GM18498 (cell line): ENCODE measurements around the gene METTL3.
A peak's percentile ranks its signal among the peaks of the same experiment; 100 is the strongest.

Experiments used
- ATAC-seq: cut with Tn5 transposase; IDR thresholded peaks from one replicate; pipeline ENCODE4 v1.9.1; 2021; ENCODE audit warnings: mild to moderate bottlenecking, moderate library complexity; ENCODE audit not compliant: unreplicated experiment

Gene METTL3

DNA sequence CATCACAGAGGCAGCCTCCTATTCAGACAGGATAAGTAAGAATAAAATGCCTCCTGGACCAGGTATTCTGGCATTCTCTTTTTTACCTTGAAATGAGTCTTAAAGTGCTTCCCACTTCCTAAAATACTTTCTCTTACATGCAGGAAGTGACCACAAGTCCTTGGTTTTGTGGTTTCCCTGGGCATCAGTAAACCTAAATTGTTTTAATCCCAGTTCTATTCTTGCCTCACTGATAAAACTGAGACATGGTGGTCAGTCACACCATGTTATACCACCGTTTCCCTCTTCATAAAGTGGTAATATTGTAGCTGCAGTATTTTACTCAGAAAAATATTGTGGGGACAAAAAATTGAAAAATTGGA lies 16.2 kb upstream of the METTL3 start:
- ATAC-seq: no peak

DNA sequence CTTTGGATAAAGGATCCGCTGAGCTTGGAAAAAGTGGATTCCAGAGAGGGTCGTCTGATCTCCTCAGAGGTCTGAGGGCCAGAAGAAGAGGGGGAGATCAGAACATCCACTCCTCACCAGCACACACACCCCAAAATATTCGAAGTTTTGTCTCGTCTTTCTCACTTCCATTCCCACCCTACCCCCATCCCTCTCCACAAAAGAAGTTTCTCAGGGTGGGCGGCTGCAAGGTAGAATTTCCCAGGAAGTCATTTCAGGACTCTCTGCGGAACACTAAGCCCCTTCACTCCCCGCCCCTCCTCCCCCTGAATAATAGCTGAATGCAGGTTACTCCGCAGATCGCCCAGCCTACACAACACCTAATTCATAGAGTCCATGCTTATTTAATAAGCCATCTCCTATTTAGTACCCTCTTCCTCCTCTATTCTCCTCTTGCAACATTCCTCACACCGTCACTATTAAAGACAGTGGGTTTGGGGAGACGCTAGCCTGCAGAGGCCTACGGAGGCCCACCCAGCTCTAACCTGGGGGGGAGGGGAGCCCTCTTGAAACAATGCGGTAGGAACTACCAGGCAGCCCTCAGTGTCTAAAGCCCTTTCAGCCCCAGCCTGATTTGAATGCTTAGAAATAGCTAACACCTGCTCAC lies 15.7 kb upstream of the METTL3 start:
- ATAC-seq: no peak

DNA sequence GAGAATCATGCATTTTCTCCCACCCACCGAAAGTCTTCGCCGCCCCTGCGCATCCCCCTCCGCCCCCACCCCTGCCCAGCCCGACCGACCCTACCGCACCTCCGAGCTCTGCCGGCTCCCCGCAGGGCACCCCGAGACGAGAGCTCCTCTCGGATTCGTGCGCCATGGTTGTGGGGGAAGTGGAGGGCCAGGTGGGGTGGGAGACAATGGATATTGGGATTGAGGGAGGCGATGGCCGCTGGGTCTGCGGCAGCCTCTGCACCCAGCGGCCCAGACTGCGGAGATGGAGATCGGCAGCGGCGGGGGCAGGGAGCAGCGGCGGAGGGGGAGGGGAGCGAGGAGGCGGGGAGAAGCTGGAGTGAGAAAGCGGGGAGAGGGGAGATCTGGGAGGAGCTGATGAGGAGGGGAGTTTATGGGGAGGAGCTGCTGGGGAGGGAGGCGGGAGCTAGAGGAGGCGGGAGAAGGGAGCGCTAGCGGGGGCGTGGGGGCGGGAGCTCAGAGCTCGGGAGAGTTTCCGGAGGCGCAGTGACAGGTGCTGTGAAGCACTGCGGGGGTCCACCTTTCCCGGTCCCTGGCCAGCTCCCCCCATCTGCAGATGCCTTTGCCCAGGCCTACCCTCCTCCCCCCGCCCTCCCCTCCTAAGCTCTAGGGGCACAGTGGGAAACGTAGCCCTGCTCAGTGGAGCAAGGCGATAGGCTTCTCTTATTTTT lies 15.0 kb upstream of the METTL3 start, which contains the start of gene SALL2:
Gene SALL2 (minus strand): TSS at position 385 of the 710 bp plus-strand sequence. CDS start 219 bp downstream, at position 166.
- ATAC-seq: peak; percentile 59

DNA sequence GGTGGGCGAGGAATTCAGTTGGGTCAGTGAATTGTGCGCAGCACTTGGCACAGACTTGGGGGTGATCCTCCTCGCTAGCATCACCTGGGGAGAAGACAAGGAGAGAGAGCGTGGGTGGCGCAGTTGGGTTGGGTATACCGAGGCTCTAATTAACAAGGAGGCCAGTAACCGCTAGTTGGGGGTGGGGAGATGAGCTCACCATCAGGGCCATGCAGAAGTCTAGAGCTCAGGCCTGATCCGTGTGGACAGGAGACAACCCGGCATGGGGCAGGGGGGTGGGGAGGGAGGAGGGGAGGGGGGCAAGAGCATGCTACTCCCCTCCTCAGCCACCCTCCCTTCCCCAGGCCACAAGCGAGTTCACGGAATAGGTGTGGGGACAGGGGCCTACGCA lies 14.4 kb upstream of the METTL3 start:
- no peak for ATAC-seq

DNA sequence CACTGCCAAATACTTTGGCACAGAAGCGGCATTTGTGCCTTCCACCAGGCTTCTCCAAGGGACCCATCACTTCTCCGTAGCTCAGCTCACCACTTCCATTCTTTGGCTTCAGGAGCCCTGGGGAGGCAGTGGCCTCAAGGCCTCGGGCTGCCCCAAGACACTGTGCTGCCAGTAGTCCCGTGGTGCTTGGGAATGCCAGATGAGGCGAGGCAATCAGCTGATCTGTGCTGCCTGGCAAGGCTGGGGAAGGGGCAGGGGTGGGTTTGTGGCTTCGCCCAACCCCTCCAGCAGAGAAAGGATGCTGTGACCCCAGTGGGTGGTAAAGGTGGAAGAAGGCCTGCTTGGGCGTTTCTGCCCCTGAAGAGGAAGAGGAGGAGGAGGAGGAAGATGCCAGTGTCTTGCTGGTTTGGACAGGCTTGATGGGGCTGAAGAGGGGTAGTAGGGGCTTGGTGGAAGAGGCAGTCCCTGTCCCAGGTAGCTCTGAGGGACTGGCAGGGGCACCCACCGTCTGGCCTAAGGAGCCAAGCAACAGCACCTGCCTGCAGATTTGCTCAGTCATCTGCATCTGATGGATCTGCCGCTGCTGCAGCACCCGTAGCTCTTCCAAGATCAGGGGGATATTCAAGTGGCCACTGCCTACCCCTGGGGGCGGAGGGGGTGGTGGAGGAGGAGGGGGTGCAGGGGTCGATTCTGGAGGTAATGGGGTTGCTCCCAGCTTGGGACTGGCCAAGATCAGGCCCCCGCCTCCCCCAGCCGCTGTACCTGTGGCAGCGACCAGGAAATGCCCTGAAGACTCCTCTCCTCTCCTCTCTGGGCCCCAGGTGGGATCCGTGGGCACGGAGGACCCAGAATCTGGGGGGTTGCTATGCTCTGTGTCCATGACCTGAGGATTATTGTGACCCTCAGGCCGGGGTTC lies 13.7 kb upstream of the METTL3 start:
- no peak for ATAC-seq

DNA sequence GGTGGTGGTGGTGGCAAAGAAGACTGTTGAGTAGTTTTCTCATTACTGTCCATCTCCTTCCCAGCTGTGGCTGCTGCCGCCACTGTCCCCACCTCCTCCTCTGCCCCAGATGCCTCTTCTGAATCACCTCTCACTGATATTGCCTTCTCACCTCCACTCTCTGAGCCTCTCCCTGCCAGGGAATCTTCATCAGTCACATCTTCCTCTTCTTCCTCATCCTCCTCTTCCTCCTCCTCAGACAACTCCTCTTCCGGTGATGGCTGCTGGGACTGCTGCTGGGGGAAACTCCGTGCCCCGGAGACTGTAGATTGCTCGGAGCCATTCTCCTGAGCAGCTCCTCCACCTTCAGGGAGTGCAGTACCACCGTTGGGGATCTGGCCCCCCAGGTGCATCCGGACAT lies 12.1 kb upstream of the METTL3 start:
- no peak for ATAC-seq

DNA sequence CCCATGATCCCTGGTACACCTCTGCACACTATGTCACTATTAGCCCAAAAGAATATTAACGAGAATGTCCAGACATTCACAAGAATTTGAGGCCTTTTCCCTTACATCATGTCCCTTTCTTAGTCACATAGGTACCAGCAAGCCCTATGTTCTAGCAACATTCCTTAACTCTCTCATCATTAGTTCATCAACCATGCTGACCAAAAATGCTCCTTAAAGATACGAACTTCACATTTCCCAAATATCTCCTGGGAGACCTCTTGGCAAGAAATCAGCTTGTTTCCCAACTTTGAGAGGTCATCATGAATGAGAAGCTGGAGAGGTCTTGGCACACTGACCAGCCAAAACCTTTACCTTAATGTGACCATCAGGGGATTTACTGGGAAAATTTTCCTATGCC lies 10.4 kb upstream of the METTL3 start:
- ATAC-seq: no peak

DNA sequence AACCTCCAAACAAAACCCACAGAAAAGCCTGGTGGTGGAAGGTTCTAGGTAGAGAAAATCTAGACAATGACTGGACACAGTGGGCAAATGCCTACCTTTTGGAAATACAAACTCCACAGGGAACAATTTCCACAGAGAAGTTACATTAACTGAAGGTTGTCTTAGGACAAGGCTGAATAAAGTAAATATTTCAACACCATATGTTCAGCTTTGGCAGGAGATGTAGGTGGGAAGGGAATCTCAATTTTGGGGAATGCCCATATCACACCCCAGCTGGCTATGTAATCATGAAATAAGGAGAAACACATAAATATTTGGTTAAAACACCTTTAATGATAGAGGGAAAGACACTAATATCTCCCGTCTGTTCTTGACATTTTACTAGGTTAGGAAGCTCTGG lies 9.6 kb upstream of the METTL3 start:
- no peak for ATAC-seq

DNA sequence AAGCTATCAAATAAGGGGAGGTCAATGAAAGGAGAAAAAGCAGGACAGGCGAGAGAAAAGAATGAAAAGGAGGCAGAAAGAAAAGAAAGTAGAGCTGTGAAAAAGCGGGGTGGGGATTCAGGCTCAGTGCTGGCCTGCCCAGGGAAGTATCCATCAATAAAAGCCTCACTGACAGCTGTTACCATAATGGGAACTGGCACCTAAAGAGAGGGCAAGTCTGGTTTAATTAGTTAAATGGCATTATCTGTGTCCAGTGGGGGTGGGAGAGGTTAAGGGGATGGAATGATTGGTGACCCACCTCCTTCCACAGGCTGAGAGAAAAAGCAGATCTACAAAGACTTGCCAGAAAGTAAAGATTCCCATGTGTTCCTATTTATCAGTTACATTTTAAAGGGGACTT lies 7.6 kb upstream of the METTL3 start:
- ATAC-seq: no peak

DNA sequence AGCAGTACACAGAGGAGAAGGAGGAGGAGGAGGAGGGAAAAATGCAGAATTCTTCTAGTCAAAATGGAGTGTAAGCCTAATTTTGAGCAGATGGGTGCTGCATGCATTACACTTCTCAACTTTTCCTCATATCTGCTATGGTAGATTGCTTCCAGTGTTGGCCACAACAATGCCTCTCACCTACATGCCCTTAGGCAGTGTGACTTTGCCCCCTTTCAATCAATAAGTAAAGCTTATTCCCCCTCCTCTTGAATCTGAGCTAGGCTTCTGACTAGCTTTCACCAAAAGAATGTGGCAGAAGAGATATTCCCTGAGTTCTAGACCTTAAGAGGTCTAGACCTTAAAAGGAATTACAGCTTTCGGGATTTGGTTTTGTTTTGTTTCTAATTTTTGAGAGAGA lies 3.2 kb upstream of the METTL3 start:
- no peak for ATAC-seq

DNA sequence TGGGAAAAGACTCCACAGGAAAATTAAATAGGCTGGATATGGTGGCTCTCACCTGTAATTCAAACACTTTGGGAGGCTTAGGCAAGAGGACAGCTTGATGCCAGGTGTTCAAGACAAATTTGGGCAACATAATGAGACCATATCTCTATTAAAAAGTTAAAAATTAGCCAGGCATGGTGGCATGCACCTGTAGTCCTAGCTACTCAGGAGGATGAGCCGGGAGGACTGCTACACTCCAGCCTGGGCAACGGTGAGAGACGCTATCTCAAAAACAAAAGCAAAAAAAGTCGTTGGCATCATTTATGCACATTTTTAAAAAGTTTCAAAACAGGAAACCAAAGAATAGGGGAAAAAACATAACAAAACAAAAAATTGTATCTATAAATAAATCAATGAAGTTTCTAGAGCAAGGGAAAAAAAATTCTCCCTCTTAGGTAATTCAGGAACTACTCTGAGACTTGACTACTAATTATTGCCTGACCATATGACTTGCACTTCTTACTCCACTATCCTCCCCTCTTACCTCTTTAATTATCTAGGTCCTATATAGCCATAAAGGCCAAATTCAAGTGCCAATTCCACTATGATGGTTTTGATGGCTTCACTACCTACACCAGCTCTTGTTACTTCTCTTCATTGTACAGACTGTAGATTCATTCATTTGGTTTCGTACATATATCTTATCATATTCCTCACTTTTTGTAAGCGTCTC lies 1.6 kb downstream of the METTL3 start:
- no peak for ATAC-seq

DNA sequence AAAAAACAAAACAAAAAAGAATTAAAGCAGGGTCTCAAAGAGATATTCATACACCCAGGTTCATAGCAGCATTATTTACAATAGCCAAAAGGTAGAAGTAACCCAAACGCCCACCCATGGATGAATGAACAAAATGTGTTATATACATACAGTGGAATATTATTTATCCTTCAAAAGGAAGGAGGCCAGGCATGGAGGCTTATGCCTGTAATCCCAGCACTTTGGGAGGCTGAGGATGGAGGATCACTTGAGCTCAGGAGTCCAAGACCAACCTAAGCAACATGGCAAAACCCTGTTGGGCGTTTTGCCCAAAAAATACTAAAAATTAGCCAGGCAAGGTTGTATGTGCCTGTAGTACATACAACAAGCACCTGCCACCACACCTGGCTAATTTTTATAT lies 4.6 kb downstream of the METTL3 start:
- ATAC-seq: no peak

DNA sequence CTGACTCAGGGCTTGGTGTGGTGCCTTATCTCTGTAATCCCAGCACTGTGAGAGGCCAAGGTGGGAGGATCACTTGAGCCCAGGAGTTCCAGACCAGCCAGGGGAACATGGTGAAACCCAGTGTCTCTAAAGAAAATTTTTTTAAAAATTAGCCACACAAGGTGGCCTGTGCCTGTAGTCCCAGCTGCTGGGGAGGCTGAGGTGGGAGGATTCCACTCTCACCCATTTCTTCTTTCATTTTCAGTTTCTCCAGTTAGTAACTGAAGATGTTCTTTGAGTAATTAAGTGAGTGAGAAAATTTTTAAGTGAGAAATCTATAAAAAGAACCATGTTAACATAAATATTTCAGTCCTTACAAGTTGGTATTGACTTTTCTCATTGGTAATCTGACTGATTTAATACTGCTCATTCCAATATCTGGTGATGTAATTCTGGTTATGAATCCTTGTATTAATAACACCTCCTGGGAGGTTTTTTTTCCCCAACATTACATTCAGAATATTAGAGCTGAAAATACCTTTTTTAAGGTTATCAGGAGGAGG lies 6.1 kb downstream of the METTL3 start:
- ATAC-seq: peak; percentile 79

DNA sequence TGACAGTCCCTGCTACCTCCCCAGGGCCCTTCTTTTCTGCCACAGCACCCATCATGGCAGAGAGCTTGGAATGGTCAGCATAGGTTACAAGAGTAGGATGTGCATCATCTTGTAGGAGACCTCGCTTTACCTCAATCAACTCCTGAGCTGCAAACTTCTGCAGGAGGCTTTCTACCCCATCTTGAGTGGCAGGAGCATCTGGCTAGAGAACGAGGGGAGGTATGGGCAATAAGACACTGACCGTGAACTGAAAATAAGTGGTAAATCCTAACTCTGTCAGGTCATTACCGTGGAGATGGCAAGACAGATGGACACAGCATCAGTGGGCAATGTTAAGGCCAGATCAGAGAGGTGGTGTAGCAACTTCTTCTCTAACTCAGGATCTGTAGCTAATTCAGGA lies 7.8 kb downstream of the METTL3 start:
- ATAC-seq: no peak

DNA sequence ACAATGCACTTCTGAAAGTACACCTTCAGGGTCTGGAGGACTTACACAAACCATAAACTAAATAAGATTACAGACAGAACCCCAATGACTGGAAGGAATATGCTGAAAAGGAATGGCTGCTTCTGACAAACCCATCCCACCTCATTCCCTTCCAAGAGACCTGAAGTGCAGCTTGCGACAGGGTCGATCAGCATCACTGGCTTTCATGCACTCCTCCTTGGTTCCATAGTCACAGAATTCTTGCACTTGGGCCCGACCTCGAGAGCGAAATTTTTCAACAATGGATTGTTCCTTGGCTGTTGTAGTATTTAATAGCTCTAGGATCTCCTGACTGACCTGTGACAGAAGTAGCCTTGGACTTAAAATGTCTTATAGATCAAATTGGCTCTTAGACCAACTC lies 9.6 kb downstream of the METTL3 start:
- ATAC-seq: no peak

DNA sequence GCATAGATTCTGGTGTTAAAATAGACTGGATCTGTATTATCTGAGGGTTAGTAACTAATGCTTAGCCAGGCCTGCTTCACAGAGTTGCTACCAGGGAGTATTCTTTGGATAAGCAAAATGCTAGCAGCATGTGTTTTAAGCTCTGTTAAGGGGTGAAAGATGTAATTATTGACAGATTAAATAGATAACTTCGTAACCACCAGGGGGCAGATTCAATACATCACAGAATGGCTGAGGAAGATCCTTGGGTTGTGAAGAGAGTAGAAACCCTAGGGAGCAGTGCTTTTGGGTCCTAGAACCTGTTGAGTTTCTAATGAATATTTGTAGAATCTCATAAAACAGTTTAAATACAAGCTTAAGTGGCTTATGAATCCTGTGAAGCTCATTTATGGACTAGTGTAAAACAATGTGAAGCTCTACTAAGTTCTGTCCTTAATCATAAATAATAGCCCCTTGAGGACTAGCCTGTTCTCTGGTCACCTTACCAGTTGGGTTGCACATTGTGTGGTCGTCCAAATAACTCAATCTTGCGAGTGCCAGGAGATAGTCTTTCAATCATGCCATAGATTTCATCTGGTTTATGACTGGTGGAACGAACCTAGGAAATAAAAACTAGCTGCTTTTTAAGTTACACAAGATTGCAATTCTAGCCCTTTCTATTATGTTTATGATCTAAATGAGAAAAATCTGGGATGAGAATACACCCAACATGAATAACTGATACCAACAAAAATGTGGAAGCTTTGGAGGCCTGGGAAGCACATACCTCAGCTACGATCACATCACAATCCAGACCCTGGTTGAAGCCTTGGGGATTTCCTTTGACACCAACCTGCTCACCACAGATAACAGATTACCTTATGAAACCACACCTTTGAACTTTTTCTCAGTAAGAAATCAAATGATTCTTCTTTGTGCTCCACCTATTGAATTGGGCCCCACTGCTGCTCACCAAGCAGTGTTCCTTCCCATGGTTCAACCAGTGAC lies 12.3 kb downstream of the METTL3 start:
- ATAC-seq: peak; percentile 49

DNA sequence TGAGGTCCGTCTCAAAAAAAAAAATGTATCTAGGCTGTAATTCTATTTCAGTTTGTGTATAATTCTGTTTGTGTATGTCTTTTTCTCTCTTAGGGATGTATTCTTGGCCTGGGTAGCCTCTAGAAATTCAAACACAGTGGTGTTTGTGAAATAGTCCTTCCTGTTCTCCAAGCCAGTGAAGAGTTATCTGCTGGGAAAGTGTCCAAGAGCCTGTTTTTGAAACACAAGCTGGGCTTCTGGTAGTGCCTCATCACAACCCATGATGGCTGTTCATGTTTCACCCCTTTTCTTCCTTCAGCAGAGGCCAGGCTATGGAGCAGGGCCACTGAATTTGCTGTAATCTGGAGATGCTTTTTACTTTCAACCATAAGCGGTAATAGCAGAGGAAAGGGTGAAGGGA lies 14.7 kb downstream of the METTL3 start:
- no peak for ATAC-seq

DNA sequence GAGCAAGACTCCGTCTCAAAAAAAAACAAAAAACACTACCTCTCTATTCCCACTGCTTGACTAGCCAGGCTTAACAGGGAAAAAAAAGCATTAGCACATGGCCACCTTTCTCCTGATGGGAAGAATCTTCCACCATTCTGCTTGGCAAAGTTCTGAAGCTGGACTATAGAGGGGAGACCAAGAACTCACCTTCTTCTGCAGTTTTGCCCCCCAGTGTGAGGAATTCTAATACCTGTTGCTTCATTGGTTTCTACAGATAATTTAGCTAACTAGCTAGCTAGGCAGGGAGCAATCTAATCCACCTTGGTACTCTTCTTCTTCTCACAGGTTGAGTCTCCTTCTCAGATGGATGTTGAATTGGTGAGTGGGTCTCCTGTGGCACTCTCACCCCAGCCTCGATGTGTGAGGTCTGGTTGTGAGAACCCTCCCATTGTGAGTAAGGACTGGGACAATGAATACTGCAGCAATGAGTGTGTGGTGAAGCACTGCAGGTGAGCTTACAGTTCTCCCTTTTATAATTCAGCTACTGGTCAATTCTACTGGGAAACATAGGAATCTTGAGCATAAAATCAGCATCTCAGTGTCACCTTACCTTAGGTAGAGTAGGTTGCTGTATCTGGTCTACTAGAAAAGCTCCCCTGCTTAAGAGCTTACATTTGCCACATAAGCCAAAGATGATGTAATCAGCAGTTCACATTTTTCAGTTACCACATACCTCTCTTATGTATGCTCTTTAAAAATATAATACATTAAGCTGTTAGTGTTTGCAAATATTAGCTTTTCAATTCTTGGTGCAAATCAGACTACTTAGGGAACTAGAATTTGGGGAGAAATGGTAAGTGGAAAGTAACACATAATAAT lies 16.0 kb downstream of the METTL3 start:
- no peak for ATAC-seq

DNA sequence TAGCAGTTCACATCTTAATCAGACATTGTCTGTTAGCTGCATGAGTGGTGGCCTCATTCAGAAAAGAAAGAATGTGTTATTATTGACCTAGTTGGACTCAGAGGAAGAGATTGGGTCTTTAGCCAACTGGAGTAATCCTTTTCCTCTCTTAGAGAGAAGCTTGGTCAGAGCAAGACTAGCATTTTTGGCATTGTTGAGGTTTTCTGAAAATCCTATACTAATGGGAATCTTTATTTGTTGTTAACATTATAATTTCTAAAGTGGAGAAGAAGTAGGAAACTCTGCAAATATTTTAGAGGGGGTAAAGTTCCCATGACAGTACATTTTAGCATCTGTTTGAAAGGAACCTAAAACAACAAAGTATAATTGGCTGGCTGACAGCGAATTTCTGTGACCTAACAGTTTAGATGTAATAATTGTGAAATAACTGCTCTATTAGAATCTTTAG lies 24.5 kb downstream of the METTL3 start:
- ATAC-seq: no peak
